Right renal pelvis (tissue), 4 donors: ENCODE data around the gene SLC47A1. TPM values are rescaled to one million over a fixed set of nuclear protein-coding genes. Genes with fewer than 3 reads are reported as not detected.
"Not testable (repeated sequence)": the region's sequence is repeated elsewhere in the genome, so short reads cannot be mapped to it uniquely, and the experiment has no call there.

ENCODE experiments used
- DNase-seq, 4 donors: peaks; one replicate each; pipeline ENCODE4 v3.0.0-alpha.2; 2013; ENCODE audit warnings: low read depth in 4 of 4, low spot score in 3 of 4, missing footprints in 1 of 4
- polyA plus RNA-seq, 4 donors: library from polyadenylated mRNA; unstranded; fragments of 120-200 nt; gene quantifications; one replicate each; pipeline ENCODE4 v1.2.1, GENCODE V29; 2013; ENCODE audit not compliant: insufficient read length in 4 of 4

Gene SLC47A1, protein sequence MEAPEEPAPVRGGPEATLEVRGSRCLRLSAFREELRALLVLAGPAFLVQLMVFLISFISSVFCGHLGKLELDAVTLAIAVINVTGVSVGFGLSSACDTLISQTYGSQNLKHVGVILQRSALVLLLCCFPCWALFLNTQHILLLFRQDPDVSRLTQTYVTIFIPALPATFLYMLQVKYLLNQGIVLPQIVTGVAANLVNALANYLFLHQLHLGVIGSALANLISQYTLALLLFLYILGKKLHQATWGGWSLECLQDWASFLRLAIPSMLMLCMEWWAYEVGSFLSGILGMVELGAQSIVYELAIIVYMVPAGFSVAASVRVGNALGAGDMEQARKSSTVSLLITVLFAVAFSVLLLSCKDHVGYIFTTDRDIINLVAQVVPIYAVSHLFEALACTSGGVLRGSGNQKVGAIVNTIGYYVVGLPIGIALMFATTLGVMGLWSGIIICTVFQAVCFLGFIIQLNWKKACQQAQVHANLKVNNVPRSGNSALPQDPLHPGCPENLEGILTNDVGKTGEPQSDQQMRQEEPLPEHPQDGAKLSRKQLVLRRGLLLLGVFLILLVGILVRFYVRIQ
- 10 to 100 TPM; 15.5 to 38.7 (median 21.0) TPM for polyA plus RNA-seq

GRCh38 chr17:19533718-19534561 lies at the start of gene SLC47A1:
Gene SLC47A1, plus strand, starts transcription at chr17:19533854. Its CDS starts 86 bp downstream, at chr17:19533940.
- no peak for DNase-seq

DNA sequence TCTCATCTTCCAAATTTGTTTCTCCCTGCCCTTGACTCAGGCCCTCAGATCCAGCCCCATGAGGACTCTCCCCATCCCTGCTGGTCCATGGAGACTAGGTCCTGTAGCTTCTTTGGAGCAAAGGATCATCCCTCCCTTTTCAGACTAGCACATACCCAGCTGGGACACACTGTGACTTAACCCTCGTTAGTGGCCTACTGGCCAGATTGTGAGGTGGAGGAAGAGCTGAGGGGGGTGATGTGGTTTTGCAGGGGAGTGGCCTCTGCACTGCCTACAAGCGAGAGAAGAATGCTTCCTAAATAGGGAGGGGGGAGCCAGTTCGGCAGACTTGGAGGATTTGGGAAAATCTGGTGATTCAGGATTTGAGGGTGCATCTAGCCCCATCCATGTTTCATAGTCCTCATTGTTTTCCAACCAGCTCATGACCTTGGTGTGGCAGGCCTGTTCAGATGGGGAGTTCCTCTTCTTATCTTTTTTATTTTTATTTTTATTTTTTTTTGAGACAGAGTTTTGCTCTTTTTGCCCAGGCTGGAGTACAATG lies 47.8 kb upstream of the SLC47A1 start:
- DNase-seq, result no peak

DNA sequence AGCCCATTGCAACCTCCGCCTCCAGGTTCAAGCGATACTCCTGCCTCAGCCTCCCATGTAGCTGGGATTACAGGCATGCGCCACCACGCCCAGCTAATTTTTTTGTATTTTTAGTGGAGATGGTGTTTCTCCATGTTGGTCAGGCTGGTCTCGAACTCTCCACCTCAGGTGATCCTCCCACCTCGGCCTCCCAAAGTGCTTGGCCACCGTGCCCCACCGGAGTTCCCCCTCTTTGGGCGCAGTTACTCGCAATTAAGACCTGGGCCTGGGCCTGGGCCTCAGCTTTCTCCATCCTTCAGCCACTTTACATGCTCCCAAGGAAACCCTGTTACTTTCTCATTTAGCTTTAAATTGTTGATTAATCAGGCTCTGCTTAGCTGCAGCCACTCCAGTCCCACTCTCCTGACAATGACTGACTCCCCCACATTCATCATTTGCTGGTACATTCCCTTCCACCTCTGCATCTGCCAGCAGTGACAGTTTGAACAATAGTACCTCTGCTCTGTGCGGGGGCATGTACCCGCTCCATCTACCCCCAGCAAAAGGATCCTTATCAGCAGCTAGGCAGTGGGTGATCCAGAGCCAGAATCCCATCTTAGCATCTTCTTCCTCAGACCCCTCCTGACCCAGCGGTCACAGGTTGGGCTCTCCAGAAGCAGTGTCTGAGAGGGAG lies 47.2 kb upstream of the SLC47A1 start:
- DNase-seq, result no peak

DNA sequence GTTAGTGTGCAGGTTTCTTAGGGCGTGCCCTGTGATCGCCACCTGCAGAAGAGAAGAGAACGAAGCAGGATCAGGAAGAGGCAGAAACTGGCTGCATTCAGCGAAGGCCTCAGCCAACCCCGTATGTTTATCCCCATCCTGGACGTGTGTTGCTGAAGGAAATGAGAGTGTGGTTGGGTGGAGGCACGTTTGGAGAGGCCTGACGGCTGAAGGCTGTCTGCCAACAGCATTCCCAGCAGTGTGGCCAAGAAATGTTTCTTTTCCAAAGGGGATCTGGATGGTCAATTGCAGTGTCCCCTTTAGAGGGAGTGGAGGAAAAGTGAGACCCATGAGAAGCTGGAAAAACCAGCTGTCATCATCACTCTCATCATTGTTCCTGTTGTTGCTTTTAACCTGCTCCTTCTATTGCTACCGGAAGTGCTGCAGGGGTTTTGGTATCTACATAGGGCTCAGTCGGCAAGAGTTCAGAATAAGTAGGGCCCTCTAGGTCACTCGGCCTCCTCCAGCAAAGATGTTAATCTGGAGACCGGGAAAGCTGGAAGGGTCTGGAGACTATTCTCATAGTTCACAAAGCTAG lies 46.5 kb upstream of the SLC47A1 start:
- DNase-seq, result no peak

GRCh38 chr17:19492141-19492540 lies 41.5 kb upstream of the SLC47A1 start:
- no peak for DNase-seq

DNA sequence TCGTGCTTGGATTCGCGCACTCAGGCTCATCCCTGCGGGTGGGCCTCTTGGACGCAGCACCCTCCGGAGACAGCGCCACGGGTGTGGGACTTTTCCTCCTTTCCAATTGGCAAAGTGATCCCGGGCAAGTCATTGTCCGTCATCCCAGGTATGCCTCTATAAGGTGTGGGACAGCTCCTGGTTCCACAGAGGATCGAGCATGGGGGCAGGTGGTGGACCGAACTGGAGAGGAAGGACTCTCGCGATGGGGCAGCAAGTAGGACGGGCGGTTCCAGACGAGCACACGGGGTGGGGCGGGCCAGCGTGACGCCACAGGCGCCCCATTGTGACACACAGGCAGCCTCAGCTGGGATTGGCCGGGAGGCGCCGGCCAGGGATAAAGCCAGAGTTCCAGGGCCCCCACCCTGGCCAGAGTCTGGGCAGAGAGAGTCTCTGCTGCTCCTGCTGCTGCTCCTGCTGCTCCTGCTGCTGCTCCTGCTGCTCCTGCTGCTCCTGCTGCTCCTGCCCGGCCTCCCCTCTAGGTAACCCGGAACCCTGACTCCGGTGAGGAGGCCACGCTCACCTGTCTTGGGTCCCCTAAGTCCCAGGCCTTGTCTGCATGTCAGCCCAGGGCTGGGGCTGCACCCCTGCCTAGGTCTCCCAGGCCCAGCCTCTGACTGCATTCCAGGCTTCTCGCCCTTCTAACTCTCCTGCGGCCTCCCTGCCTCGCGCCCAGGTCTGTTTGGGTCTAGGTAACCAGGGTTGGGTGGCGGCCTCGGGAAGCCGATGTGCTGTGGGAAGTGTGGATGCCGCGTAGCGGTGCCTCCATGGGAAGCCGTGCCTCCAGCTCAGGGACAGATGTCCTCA lies 38.5 kb upstream of the SLC47A1 start:
- no peak for DNase-seq

DNA sequence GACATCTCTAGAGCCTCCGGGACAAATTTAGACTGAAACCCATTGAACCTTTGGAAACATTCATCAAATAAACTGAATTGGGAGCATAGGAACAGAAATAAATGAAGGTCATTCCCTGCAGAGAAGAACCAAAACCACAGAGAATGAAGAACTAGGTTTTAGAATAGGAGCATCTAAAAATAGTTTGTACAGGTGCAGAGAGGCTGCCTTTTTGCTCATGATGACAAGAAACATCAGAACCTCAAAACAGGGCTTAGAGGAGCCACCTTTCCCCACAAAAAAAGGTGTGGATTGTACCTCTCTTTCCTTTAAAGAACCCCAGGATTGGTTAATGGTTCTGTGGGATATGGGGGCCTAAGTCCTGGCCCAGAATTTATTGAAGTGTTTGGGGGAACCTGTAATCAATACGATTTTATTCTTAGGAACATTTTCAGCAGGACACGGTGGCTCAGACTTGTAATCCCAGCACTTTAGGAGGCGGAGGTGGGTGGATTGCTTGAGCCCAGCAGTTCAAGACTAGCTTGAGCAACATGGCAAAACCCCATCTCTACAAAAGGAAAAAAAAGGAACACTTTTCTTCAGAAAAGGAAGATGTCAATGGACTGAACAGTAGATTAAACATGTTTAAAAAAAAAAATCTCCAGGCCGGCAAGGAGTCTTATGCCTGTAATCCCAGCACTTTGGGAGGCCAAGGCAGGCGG lies 37.7 kb upstream of the SLC47A1 start:
- DNase-seq, result no peak

DNA sequence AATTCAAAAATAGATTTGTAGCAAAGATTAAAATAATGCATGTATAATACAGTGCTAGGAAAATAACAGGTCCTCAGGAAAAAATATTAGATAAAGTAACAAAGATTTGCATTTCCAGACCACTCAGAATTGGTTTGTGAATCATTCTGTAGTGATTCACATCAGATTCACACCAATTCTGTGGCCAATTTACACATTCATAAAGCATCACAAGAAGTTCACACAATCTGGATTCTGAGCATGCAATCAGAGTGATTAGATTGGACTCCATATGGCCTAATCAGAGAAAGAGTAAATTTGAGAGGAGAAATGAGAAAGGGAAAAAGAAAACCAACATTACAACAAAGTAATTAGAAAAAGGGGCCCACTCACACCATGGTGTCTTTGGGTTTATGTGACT lies 36.0 kb upstream of the SLC47A1 start:
- no peak for DNase-seq

DNA sequence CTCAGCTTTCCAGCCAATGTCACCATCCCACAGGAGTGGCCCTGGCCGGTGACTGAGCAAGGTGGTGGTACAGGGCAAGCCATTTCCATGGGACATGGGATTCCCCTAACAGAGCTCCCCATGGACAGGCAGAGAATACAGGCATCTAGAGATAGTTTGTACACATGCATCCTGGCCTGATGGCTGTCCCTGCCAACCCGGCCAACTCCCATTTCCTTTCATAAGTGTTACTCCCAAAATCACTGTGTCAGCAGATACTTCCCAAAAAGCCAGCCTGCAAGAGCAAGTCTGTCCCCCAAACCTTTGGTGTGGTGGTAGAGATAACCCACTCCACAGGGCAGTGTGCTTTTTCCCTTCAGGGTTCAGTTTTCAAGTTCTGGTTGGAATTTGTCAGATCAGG lies 32.4 kb upstream of the SLC47A1 start:
- no peak for DNase-seq

DNA sequence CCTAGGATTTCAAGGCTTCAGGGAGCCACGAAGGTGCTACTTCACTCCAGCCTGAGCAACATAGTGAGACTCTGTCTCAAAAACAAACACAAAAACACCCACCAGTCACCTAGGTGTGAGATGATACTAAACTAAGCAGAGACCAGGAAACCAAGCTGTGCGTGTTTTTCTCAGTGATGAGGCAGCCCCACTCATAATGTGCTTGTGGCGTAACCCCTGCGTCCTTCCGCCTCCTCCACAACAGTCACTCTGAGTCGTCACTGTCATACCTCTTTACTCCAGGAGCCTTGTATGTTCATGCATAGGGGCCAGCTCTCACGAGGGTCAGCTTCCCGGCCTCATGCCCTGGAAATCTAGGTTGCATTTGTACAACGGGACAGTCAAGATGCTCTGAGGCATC lies 31.1 kb upstream of the SLC47A1 start:
- DNase-seq, result no peak

GRCh38 chr17:19505561-19505960 lies 28.1 kb upstream of the SLC47A1 start:
- DNase-seq, result not testable (repeated sequence)

- DNase-seq, result peak; percentile 82 to 92 (median 91)
Measured at GRCh38 chr17:19507775-19508576, 25.7 kb upstream of the SLC47A1 start.

GRCh38 chr17:19508577-19508867 lies 25.1 kb upstream of the SLC47A1 start:
- DNase-seq, result no peak

DNA sequence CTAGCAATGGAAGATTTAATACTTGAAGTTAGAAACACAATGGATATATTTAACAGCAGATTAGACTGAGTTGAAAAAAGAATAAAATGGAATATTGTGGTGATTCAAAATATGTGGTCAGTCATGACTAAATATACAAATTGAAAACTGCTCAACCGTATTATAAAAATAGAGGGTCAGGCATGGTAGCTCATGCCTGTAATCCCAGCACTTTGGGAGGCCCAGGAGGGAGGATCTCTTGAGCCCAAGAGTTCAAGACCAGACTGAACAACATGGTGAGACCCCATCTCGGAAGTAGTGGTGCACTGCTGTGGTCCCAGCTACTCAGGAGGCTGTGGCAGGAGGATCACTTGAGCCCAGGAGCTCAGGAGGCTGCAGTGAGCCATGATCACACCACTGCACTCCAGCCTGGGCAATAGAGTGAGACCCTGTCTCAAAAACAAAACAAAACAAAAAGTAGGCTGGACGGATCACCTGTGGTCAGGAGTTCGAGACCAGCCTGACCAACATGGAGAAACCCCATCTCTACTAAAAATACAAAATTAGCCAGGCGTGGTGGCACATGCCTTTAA lies 24.3 kb upstream of the SLC47A1 start:
- not testable (repeated sequence) for DNase-seq

DNA sequence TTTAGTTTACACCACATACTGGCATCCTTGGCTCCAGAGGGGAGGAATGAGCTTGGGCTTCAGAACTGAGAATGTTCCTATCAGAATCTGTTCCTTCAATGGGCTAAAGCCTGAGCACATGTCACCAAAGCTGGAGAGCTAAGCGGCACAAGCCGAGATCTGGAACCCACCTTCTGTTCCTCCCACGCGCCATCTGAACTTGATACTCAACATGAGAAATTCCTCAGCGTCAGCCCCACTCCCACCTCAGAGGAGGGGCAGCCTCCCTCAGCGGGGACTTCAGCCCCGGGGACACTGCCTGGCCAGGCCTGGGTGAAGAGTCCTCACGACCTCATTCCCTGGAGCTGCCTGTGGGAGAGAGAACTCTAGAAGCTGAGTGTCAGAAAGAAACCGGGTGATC lies 22.8 kb upstream of the SLC47A1 start:
- peak in 1 of 4 donors; percentile 72 for DNase-seq

- DNase-seq, result no peak
Measured at GRCh38 chr17:19513897-19514488, 19.7 kb upstream of the SLC47A1 start.

GRCh38 chr17:19517699-19518098 lies 16.0 kb upstream of the SLC47A1 start:
- DNase-seq, result no peak
